KG1 (cell line): Measurements from ENCODE around the gene CDAN1.
"Not testable (repeated sequence)": the region's sequence is repeated elsewhere in the genome, so short reads cannot be mapped to it uniquely, and the experiment has no call there.

Experiments used
- DNase-seq: peaks from one replicate; lab custom pipeline; 2025; lab: John Stamatoyannopoulos, UW

The CDAN1 gene

DNA sequence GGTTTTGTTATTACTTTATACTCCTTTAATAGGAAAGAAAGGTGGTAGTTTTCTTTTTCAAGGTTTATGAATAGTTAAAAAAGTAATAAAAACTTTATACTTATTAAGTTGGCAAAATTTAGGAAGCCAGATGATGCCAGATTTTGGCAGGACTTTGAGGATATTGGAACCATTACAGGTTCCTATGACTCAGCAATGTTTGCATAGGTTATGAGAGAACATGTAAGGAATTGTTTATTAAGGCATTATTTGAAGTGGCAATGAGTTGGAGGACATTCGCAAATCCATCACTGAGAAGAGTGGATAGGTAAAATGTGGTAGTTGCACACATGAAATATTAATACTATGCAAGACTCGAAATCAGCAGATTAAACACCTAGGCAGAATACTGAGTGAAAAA, 29.9 kb downstream of the CDAN1 start:
- DNase-seq: no peak

DNA sequence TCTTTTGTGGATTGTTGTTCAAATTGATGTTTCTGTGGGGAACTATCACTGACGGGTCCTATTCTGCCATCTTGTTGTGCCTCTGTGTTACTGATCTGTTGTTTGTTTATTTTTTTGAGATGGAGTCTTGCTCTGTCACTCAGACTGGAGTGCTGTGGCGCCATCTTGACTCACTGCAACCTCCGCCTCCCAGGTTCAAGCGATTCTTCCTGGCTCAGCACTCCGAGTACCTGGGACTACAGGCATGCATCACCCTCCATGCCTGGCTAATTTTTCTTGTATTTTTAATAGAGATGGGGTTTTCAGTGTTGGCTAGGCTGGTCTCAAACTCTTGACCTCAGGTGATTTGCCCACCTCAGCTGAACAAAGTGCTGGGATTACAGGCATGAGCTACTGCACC, 31.6 kb downstream of the CDAN1 start:
- no peak for DNase-seq

DNA sequence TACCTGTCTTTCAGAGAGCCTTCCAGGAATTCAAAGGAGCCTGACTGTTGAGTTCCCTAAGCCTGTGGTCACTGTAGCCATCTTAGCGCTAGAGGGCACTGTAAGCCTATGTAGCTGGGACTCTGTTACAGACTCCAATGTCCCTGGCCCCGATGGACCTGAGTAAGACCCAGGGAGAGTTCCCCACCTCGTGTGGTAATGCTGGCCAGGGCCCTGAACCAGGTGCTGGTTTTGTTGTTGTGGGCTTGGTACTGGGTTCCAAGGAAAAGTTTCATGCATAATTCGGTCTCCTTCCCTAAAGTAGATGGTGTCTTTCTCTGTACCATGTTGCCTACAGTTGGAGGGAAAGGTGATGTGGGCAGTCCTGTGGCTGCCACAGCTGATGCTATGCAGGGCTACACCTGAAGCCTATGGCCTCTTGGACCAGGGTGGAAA, 32.4 kb downstream of the CDAN1 start:
- peak; percentile 18 for DNase-seq

DNA sequence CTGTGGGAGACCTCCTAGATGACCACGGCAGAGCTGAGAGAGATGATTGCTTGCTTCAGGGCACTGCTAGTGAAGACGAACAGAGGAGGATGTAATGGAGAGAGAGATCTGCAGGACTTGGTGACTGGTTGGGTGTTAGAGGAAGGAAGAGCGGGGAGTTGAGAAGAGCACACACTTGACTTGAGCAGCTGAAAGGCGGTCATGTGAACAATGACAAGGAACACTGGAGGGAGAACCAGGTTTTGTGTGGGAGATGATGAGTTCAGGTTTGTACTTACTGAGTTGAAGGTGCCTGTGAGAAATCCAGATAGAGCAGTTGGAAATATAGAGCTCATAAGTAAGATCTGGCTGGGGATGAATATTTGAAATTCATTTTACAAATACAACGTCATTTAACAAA, 40.3 kb downstream of the CDAN1 start:
- no peak for DNase-seq

DNA sequence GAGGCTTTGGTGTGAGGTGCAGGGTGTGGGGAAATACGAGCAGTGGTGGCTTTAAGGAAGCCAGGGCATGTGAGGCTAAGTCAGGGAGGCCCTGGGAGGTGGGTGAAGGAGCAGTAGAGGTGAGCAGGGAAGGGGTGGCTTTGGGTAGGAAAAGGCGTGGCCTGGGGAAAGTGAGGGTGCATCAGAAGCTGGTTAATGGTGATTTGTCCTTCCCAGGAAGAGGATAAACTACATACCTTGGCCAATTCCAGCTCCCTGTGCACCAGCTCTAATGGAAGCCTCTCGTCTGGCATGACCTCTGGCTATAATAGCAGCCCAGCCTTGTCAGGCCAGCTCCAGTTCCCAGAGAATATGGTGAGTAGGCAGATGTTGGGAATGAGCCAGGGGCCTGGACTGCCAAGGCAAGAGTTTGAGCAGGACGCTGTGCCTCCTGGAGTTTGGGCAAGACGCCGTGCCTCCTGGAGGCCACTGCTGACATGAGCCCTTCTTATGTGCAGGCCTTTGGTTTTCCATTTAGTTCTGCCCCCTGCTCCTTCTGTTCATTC, 41.3 kb downstream of the CDAN1 start:
- no peak for DNase-seq

DNA sequence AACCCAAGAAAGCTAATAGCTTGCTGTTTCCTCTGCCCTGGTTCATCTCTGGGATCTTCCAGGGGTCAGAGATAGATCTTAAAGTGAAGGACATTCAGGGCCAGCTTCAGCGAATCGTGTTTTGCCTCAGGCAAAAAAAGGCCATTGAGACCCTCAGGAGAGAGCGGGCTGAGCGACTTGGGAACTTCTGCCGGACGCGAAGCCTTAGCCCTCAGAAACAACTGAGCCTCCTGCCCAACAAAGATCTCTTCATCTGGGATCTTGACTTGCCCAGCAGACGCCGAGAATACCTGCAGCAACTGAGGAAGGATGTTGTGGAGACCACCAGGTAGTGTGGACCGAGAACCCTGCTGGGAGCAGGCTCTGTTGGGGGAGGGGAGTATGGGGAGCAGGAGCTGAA, 42.5 kb downstream of the CDAN1 start:
- no peak for DNase-seq

DNA sequence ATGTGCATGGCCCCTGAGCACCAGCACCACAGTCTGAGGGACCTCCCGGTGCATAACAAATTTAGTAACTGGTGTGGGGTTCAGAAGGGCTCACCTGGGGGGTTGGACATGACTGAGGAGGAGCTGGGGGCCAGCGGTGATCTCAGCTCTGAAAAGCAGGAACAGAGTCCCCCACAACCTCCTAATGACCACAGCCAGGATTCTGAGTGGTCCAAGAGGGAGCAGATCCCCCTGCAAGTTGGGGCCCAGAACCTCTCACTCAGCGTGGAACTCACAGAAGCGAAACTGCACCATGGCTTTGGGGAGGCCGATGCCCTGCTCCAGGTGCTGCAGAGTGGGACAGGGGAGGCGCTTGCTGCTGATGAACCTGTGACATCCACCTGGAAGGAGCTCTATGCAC, 43.0 kb downstream of the CDAN1 start:
- no peak for DNase-seq

DNA sequence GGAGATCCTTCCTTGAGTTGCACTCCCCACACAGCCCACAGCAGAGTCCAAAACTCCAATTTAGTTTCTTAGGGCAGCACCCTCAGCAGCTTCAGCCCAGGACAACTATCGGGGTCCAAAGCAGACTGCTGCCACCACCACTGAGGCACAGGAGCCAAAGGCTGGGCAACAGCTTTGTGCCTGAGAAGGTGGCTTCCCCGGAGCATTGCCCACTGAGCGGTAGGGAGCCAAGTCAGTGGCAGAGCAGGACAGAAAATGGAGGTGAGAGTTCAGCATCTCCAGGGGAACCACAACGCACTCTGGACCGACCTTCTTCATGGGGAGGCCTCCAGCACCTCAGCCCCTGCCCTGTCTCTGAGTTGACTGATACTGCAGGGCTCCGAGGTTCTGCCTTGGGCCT, 43.4 kb downstream of the CDAN1 start:
- DNase-seq: no peak

DNA sequence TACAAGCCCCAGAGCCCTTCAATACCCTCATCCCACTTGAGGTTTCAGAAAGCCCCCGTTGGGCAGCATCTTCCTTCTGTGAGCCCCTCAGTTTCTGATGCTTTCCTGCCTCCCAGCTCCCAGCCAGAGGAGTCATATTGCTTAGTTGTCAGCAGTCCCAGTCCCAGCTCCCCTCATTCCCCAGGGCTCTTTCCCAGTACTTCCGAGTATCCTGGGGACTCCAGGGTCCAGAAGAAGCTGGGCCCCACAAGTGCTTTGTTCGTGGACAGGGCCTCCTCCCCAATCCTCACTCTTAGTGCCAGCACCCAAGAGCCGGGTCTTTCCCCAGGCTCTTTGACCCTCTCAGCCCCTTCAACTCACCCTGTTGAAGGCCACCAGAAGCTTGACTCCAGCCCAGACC, 43.9 kb downstream of the CDAN1 start:
- DNase-seq: no peak

DNA sequence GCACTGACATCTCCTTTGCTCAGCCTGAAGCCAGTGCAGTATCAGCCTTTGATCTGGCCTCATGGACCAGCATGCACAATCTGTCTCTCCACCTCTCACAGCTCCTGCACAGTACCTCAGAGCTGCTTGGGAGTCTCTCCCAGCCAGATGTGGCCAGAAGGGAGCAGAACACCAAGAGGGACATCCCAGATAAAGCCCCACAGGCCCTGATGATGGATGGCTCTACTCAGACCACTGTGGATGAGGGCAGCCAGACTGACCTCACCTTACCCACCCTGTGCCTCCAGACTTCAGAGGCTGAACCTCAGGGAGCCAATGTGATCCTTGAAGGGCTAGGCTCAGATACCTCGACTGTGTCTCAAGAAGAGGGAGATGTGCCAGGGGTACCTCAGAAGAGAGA, 44.4 kb downstream of the CDAN1 start:
- no peak for DNase-seq

DNA sequence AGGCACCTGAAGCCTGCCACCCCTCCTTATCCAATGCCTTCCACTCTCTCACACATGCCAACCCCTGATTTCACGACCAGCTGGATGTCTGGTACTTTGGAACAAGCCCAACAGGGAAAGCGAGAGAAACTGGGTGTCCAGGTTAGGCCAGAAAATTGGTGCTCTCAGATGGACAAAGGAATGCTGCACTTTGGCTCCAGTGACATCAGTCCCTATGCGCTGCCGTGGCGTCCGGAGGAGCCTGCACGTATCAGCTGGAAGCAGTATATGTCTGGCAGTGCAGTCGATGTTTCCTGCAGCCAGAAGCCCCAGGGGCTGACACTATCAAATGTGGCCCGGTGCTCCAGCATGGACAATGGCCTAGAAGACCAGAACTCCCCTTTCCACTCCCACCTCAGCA, 45.2 kb downstream of the CDAN1 start:
- DNase-seq: no peak

DNA sequence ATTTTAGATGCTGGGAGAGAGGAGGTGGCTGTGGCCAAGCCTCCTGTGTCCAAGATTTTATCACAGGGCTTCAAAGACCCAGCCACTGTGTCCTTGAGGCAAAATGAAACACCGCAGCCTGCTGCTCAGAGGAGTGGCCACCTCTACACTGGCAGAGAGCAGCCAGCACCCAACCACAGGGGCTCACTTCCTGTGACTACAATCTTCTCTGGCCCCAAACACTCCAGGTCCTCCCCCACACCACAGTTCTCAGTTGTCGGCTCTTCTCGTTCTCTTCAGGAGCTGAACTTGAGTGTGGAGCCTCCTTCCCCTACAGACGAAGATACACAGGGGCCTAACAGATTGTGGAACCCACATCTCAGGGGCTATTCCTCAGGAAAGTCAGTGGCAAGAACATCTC, 45.6 kb downstream of the CDAN1 start:
- no peak for DNase-seq

DNA sequence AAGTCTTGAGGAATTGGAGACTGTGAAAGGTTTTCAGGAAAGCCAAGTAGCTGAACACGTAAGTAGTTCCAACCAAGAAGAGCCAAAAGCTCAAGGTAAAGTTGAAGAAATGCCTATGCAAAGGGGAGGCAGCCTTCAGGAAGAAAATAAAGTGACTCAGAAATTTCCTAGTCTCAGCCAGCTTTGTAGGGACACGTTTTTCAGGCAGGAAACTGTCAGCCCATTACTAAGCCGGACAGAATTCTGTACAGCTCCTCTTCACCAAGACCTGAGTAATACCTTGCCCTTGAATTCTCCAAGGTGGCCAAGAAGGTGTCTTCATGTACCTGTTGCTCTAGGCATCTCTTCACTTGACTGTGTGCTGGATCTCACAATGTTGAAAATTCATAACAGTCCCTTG, 48.6 kb downstream of the CDAN1 start:
- no peak for DNase-seq

DNA sequence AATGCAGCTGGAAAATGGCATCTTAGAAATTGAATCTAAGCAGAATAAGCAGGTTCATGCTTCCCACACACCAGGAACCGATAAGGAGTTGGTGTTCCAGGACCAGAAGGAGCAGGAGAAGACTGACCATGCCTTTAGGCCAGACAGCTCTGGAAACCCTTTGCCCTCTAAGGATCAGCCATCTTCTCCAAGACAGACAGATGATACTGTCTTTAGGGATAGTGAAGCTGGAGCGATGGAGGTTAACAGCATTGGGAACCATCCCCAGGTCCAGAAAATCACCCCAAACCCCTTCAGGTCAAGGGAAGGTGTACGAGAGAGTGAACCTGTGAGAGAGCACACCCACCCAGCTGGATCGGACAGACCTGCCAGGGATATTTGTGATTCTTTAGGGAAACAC, 49.2 kb downstream of the CDAN1 start:
- no peak for DNase-seq

DNA sequence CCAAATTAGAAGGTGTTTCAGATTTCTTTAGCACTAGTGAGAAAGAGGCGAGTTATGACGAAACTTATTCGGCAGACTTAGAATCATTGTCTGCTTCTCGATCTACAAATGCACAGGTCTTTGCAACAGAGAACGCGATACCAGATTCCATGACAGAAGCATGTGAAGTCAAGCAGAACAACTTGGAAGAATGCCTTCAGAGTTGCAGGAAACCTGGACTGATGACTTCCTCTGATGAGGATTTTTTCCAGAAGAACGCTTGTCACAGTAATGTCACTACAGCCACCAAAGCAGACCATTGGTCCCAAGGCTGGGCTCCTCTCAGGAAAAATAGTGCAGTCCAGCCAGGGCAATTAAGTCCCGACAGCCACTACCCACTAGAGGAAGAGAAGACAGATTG, 50.6 kb downstream of the CDAN1 start:
- DNase-seq: no peak

DNA sequence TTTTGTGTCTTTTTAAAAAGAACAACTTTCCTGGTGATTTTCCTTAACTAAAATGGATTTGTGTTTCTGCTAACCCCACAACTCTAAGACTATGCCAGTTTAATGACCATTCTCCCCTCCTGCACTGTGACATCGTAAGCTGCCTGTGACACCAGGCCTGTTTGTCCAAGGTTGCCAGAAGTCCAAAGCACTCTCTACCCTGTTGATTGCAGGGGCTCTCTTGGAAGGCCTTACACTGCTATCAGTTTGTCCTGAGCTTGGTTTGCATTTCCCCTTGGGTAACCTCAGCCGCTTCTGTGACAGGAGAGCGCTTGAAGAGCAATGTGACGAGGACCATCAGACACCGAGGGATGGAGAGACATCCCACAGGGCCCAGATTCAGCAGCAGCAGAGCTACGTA, 55.8 kb downstream of the CDAN1 start:
- no peak for DNase-seq

DNA sequence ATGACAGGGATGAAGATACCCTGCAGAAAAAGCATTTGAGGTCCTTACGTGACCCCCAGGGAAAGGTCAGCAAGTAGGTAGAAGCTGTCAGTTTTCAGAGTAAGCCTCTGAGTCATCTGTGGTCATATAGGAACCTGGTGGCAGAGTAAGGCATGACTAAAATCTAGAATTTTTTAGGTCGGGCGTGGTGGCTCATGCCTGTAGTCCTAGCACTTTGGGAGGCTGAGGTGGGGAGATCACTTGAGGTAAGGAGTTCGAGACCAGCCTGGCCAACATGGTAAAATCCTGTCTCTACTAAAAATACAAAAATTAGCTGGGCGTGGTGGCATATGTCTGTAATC, 56.8 kb downstream of the CDAN1 start:
- not testable (repeated sequence) for DNase-seq

DNA sequence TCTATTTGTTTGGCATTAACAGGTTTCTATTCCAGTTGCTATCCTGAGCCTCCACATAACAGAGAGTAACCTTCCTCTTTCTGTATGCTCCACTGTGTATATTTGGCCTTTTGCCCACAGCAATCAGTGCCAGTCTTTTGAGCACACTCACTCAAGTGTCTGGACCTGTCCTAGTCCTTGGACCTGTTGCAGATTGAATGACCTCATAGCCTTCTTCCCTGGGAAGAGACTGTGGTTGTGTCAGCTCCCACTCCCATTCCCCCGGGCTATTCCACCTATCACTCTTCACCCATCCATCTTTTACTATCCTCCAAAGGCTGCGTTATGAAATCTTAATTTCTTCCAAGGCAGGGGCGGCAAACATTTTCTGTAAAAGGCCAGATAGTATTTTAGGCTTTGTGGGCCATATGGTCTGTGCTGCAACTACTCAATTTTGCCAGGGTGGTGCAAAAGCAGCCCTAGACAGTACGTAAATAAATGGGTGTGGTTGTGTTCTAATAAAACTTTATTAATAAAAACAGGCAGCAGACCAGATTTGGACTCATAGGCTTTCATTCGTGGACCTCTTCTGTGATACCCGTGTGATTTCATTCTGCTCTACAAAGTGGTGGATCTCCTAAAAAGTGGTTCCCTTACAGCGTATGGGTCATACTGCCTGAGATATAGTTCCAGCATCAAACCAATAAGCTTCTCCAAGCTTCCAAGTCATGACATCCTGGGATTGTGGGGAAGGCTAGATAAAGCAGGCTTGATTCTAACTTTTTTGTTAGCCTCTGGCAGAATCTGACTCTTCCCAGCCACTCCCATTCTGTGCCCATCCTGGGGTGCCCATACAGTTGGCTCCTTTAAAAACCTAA, 57.4 kb downstream of the CDAN1 start:
- no peak for DNase-seq

DNA sequence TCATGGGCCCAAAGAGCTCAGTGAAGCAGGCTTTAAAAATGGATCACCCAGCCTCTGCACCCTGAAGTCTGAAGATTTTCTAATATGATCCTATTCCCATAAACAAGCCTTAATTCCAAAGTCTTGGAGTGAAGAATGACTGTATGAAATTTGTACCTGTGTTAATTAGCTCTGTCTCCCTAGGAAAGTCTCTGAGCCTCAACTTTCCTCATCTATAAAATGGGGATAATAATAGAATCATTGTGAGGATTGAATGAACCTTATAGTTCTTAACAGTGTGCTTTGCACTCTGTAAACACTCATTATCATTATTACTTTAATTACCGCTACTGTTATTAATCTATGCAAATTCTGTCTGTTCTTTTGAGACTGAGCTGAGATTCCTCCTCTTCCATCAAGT, 61.9 kb downstream of the CDAN1 start:
- DNase-seq: no peak

DNA sequence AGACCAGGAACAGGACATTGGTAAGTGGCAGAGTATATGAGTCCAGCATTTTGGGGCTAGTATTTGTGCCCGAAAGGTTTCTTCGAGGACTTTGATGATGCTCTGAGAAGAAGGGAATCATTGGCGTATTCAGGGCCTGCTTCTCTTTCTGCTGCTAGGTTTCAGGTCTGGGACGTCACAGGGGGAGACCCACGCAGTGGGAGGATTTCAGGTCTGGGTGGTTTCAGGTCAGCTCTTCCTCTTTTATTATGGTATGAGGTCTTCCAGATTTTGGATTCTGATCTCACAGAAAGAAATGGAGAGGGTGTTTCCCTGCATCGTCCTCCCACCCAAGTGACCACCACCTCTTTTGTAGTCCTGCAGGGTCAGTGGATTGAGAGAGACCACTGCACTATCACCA, 62.5 kb downstream of the CDAN1 start:
- DNase-seq: no peak
